ENCODE results near the gene USH2A. TPM values are rescaled to one million over a fixed set of nuclear protein-coding genes. Genes with fewer than 3 reads are reported as not detected.
"Not testable (repeated sequence)": the region's sequence is repeated elsewhere in the genome, so short reads cannot be mapped to it uniquely, and the experiment has no call there.

Gene USH2A
- total RNA-seq, 8 experiments from 2014 or later: 0.10 to 0.85 (median 0.49) TPM

DNA sequence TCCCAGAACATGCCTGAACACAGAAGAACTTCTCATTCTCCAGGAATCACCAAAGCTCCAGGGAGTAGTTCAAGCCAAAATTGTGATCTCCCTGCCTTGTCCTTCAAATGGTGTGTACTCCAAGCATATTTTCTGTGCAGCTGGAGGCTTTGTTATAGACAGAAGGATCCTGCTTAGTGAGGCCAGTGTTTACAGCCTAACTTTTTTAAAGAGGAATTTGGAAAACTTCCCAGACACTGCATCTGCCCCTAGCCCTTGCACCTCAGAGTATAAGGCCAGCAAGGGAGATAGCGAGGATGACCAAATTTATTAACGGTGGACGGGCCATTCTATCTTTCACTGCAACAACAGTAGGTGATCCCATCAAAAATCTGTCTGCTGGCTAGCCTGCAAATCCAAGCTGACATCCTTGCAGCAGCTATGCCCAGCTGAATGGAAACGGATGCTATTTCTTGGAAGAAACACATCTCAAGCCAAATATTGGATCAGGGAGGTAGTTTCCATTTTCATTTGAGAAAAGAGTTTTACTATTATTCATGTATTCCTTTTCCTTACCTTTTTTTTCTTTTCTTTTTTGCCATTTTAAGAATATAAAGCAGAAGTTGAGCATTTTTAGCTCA lies 249.8 kb downstream of the USH2A start:
- ATAC-seq (replicated peaks in 6 of 8): peak in 1 of 8 experiments; percentile 21
- 0 to 100% (median 93%) methylated on average over 1 to 4 of the region's 4 CpGs; no CpG with 5 or more reads in 1 of the 10 experiments for WGBS, 10 experiments
- Histone ChIP-seq H3K4me3 (no peak overlapping the region), H3K4me1 (replicated peaks in 1 of 2) (no peaks in the 10 kb centered on the region), H3K27ac (no peak overlapping the region)
- in situ Hi-C loops (cut with MboI; ENCODE audit: low pct_unique_long_range_greater_than_20kb in 2 of 9, low sequenced_read_pairs in 9 of 9, unreplicated experiment in 9 of 9): no loop called here

DNA sequence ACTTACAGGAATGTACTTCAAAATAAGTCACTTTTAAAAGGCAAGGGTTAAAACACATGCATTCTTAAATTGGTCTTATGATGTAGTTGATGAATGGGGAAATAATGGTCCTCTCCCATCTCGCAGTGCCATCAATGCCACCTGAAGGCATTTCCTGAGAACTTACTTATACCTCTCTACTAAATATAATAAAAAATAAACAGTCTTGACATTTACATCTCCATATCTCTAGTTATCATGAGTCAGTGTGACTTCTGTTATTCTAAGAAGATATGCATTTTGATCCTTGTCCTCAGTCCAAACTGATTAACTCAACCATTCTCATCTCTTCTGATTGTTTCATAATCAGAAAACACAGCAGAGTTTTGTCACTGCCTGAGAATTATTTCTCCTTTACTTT lies 253.9 kb downstream of the USH2A start:
- in situ Hi-C loops (cut with MboI; ENCODE audit: low pct_unique_long_range_greater_than_20kb in 2 of 9, low sequenced_read_pairs in 9 of 9, unreplicated experiment in 9 of 9): no loop called here
- H3K4me1 ChIP-seq (replicated peaks in 1 of 2): no peaks in the 10 kb centered on the region
- 0 to 100% (median 64%) methylated on average over 1 of the region's 1 CpG; no CpG with 5 or more reads in 2 of the 10 experiments for WGBS, 10 experiments

DNA sequence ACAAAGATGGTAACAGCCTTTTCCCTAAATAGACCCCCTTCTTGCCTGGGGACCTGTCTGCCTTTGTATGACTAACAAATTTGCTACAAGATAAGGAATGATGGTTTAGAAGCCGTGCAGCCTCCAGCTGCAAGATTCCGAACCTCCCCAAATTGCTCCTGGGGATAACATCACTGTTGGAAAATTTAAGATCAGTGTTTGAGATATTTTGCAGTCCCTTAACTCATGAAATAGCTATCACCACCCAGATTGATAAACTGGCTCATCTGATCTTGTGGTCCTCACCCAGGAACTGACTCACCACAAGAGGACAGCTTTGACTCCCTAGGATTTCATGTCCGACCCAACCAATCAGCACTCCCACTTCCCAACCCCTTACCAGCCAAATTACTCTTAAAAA lies 254.7 kb downstream of the USH2A start:
- in situ Hi-C loops (cut with MboI; ENCODE audit: low pct_unique_long_range_greater_than_20kb in 2 of 9, low sequenced_read_pairs in 9 of 9, unreplicated experiment in 9 of 9): no loop called here
- 17 to 100% (median 92%) methylated on average over 2 to 3 of the region's 3 CpGs; no CpG with 5 or more reads in 3 of the 10 experiments for WGBS, 10 experiments

More for the DNA sequence above, 253.9 kb downstream of the USH2A start:
- H3K27ac ChIP-seq: no peak overlapping the region
- no peak for ATAC-seq (replicated peaks in 6 of 8)
- no peak overlapping the region for H3K4me3 ChIP-seq

DNA sequence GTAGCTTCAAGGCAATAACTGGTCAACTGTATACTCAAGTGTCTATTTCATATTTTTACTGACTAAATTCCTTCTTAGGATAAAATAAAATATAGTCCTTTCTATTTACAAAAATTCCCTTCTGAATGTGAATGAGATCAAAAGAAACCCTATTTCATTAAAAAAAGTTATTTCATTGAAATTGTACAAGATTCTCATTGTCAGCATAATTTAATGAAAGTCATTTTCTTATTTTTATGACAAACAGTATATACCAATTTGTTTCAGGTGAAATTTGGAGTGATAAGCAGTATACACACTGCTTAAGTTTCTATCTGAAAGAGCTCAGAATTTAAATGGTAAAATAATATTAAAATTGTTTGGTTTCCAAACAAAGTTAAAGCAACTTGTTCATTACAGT lies 269.2 kb downstream of the USH2A start:
- H3K4me3 ChIP-seq: no peak overlapping the region
- in situ Hi-C loops (cut with MboI; ENCODE audit: low pct_unique_long_range_greater_than_20kb in 2 of 9, low sequenced_read_pairs in 9 of 9, unreplicated experiment in 9 of 9): no loop called here
- no peak for ATAC-seq (replicated peaks in 6 of 8)
- no peaks in the 10 kb centered on the region for H3K4me1 ChIP-seq (replicated peaks in 1 of 2)
- no peak overlapping the region for H3K27ac ChIP-seq

More for the DNA sequence above, 254.7 kb downstream of the USH2A start:
- no peaks in the 10 kb centered on the region for H3K4me1 ChIP-seq (replicated peaks in 1 of 2)
- no peak for ATAC-seq (replicated peaks in 6 of 8)
- no peak overlapping the region for H3K27ac ChIP-seq
- H3K4me3 ChIP-seq: no peak overlapping the region

DNA sequence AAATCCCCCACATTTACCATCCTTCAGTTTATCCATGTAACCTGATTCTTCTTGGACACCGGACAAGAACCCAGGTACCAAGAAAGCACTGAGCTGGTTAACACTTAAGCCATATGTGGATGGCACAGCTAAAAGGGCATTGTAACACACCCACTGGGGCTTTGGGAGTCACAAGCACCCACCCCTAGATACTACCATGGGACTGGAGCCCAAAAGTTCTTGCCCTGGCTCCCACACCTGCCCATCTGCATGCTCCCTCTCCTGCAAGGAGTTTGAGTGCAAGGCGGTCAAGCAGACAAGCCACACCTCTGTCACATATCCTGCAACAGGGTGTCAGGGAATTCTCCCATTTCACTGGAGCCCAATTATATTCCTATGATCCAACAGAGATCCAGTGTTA lies 270.1 kb downstream of the USH2A start:
- in situ Hi-C loops (cut with MboI; ENCODE audit: low pct_unique_long_range_greater_than_20kb in 2 of 9, low sequenced_read_pairs in 9 of 9, unreplicated experiment in 9 of 9): no loop called here
- Histone ChIP-seq H3K4me1 (replicated peaks in 1 of 2) (no peaks in the 10 kb centered on the region), H3K4me3 (no peak overlapping the region), H3K27ac (no peak overlapping the region)
- ATAC-seq (replicated peaks in 6 of 8): no peak
- 40 to 94% (median 63%) methylated on average over 1 to 2 of the region's 2 CpGs; no CpG with 5 or more reads in 6 of the 10 experiments for WGBS, 10 experiments

DNA sequence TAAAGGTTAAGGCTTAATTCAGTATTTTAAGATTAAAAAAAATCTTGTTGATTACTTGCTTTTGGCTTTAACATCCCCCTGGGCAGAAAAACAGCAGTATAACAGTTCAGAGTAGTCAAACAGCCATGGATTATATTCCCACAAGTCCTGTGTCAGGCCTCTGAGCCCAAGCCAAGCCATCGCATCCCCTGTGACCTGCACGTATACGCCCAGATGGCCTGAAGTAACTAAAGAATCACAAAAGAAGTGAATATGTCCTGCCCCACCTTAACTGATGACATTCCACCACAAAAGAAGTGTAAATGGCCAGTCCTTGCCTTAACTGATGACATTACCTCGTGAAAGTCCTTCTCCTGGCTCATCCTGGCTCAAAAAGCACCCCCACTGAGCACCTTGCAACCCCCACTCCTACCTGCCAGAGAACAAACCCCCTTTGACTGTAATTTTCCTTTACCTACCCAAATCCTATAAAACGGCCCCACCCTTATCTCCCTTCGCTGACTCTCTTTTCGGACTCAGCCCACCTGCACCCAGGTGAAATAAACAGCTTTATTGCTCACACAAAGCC lies 277.7 kb downstream of the USH2A start:
- WGBS, 10 experiments: 100% methylated on average over 1 of the region's 7 CpGs; no CpG with 5 or more reads in 9 of the 10 experiments

DNA sequence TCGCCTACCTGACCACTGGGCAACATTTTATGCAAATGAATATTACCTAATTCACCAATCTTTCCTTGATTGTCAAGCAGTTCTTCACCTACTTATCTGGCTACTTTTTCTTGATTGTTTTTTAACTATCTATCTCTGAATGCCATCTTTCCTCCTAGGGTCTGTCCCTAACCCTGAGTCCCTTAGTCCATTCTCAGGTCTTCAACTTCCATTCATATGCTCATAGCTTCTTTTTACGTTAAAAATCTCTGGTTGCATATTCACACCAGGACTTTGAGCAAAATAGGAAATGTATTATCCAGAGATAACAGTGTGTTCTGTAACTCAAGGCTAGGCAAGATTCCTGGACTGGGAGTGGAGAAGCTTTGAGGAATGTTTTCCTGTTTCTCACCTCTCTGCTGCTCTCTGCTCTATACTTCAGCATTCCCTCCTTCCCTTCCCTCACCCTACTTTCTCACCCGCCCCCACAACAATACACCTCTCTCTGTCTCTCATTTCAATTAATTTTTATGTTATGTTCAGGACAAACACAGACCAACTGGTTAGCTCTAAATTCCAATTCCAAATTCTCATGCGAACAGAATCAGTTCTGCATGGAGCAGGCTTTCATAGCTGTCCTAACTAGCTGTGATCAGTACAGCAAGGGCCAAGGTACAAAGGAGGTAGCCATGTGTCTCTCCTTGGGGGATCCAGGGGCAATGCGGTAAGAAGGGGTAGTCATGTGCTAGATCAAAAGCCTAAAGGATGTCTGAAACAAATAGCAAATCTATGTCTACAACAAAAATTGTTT lies 278.4 kb downstream of the USH2A start:
- Histone ChIP-seq H3K27ac (no peak overlapping the region), H3K4me3 (no peak overlapping the region)
- ATAC-seq (replicated peaks in 6 of 8): no peak

More for the DNA sequence above, 277.7 kb downstream of the USH2A start:
- H3K4me1 ChIP-seq (replicated peaks in 1 of 2): peaks cover 0 to 17% of the 10 kb centered on the region in 2 donors
- H3K4me3 ChIP-seq; ATAC-seq (replicated peaks in 6 of 8); H3K27ac ChIP-seq; in situ Hi-C loops (cut with MboI; ENCODE audit: low pct_unique_long_range_greater_than_20kb in 2 of 9, low sequenced_read_pairs in 9 of 9, unreplicated experiment in 9 of 9): not testable (repeated sequence)

DNA sequence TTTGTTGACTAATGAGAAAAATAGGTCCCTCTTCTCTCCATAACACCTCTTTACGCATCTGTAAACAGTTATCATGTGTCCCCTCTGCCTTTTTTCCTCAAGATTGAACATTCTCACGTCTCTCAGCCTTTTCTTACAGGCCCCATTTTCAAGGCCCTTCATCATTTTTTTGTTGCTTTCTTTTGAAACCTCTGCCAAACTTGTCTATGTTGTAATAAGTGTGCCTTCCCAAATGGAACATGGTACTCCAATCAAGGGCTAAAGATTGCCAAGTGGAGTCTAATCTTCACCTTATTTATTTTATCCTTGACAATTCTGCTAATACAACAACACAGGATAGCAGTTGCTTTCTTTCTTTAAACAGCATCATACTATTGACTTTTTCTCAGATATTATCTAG lies 280.3 kb downstream of the USH2A start:
- ATAC-seq (replicated peaks in 6 of 8): no peak
- WGBS, 10 experiments: 0 to 100% (median 78%) methylated on average over 1 to 2 of the region's 2 CpGs; no CpG with 5 or more reads in 1 of the 10 experiments
- Histone ChIP-seq H3K4me1 (replicated peaks in 1 of 2) (peaks cover 0 to 17% of the 10 kb centered on the region in 2 donors), H3K4me3 (no peak overlapping the region), H3K27ac (no peak overlapping the region)
- in situ Hi-C loops (cut with MboI; ENCODE audit: low pct_unique_long_range_greater_than_20kb in 2 of 9, low sequenced_read_pairs in 9 of 9, unreplicated experiment in 9 of 9): no loop called here

More for the DNA sequence above, 278.4 kb downstream of the USH2A start:
- WGBS, 10 experiments: 20 to 88% (median 75%) methylated on average over 2 to 5 of the region's 5 CpGs
- peaks cover 0 to 17% of the 10 kb centered on the region in 2 donors for H3K4me1 ChIP-seq (replicated peaks in 1 of 2)
- in situ Hi-C loops (cut with MboI; ENCODE audit: low pct_unique_long_range_greater_than_20kb in 2 of 9, low sequenced_read_pairs in 9 of 9, unreplicated experiment in 9 of 9): no loop called here

DNA sequence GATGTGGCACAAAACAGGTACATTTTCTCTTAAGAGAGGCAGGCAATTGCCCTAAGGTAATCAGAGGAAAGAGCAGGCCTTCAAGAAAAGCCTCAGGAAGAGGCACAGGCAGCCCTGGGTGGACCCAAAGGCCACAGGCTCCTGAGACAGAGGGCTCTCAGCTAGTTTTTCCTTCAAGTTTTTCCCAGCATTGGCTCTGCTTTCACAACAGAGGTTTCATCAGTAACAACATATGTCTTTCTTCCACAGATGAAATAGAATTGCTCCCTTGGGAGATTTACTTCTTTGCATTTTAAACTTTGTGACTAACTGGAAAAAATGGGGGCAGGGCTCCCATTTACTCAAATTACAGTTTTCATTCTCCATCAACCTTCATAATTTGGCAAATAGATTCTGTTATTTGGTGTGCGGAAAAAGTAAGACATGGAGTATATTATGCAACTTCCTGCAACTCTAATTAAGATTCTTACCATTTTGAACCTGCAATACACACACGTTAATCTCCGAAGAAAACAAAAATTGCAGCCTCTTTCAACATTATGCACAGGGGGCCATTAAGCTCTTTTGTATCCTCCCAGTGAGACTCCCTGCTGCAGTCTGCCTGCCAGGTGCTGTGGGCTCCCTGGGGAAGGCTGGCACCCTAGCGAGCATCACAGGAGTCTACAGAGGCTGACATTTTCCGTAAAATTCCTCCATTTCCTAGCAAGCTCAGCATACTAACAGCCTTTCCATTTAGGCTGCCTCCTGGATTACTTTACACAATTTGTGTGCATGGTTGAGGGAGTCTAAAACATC lies 282.3 kb downstream of the USH2A start:
- 14 to 100% (median 85%) methylated on average over 1 to 4 of the region's 5 CpGs; no CpG with 5 or more reads in 2 of the 10 experiments for WGBS, 10 experiments
- in situ Hi-C loops (cut with MboI; ENCODE audit: low pct_unique_long_range_greater_than_20kb in 2 of 9, low sequenced_read_pairs in 9 of 9, unreplicated experiment in 9 of 9): no loop called here

DNA sequence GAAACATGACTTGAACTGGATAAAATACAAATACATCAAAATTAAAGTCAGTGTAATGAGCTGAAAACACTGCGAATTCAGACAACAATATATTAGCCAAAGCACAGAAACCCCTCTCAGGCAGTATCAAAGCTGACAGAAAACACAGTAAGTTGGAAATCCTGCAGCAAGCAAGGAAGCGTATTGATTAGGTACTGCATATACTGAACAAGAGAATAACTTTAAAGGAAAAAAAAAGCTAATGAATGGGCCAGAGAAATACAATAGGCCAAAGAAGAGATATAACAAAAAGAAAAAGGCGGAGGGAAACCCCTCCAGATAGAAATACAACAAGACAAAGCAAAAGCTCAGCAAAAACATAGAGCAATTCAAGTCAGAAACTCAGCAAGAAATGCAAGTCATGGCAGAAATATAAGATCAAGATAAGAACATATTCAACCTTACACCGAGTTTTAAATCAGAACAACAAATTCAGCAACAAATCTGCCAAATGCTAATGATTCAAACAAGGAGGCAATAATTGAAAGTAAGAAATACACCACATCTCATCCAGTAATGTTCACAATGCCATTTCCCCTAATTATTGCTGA lies 299.0 kb downstream of the USH2A start:
- Histone ChIP-seq H3K4me3 (no peak overlapping the region), H3K27ac (no peak overlapping the region), H3K4me1 (replicated peaks in 1 of 2) (no peaks in the 10 kb centered on the region)
- peak in 4 of 8 experiments; percentile 56 to 86 (median 84) for ATAC-seq (replicated peaks in 6 of 8)
- whole genome bisulfite sequencing, 10 experiments: 2 to 91% (median 73%) methylated on average over 3 to 4 of the region's 4 CpGs
- in situ Hi-C loops (cut with MboI; ENCODE audit: low pct_unique_long_range_greater_than_20kb in 2 of 9, low sequenced_read_pairs in 9 of 9, unreplicated experiment in 9 of 9): no loop called here

More for the DNA sequence above, 282.3 kb downstream of the USH2A start:
- no peak overlapping the region for H3K4me3 ChIP-seq
- ATAC-seq (replicated peaks in 6 of 8): peak in 5 of 8 experiments; percentile 14 to 82 (median 65)
- peaks cover 0 to 17% of the 10 kb centered on the region in 2 donors for H3K4me1 ChIP-seq (replicated peaks in 1 of 2)
- H3K27ac ChIP-seq: no peak overlapping the region

DNA sequence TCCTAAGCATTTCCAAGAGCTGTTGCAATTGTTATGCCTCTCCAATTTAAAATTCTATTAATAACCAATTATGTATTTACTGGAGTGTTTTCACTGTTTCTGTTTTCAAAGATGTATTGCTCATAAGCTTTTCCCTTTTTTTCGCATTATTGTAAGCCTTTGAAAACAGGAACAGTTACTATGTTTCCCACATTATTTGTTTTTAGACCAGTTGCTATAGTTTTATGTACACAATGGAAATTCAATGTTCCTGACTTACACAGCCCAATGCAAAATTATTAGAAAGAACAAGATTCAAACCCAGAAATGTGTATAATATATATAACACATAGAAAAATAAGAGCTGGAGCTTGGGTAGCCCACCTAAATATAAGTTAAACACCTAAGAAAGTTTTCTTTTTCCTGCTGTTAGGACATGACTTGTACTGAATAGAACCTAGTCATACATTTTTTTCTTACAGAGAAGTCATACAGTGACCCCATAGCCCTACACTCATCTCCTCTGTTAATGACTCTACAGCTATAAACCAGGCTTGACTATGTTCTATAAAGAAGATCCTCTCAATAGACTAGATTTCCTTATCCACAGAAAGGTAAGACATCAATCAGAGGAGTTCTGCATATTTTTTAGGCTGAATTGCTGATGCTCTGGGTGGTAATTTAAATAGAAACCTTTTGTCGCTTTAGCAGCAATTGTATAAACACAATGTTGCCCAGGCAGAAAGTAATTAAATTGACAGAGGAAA lies 299.6 kb downstream of the USH2A start:
- H3K4me3 ChIP-seq: no peak overlapping the region
- in situ Hi-C loops (cut with MboI; ENCODE audit: low pct_unique_long_range_greater_than_20kb in 2 of 9, low sequenced_read_pairs in 9 of 9, unreplicated experiment in 9 of 9): no loop called here
- 0 to 83% (median 57%) methylated on average over 1 to 2 of the region's 2 CpGs; no CpG with 5 or more reads in 1 of the 10 experiments for WGBS, 10 experiments
- ATAC-seq (replicated peaks in 6 of 8): peak in 5 of 8 experiments; percentile 55 to 88 (median 81)
- no peak overlapping the region for H3K27ac ChIP-seq
- no peaks in the 10 kb centered on the region for H3K4me1 ChIP-seq (replicated peaks in 1 of 2)

DNA sequence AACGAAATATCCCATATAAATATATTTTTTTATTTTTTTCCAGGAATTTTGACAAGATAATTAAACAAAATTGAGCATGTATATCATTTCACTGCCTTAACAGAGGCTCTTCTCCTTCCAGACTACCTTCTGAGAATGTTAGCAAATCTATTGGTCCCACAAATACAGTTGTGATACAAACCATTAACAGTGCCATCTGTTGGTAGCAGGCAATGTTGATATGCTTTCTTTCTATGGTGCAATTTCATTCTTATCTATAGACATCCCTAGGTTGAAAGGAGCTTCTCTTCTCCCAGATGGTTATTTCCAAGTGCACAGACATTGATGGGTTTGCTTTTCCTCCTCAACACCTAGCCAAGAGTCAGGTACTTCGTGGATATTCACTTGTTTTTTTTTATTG lies 303.6 kb downstream of the USH2A start:
- 0 to 68% (median 34%) methylated on average over 1 to 2 of the region's 2 CpGs for WGBS, 10 experiments
- H3K4me3 ChIP-seq: no peak overlapping the region
- no peaks in the 10 kb centered on the region for H3K4me1 ChIP-seq (replicated peaks in 1 of 2)
- peak in 3 of 8 experiments; percentile 57 to 72 (median 59) for ATAC-seq (replicated peaks in 6 of 8)
- in situ Hi-C loops (cut with MboI; ENCODE audit: low pct_unique_long_range_greater_than_20kb in 2 of 9, low sequenced_read_pairs in 9 of 9, unreplicated experiment in 9 of 9): no loop called here
- no peak overlapping the region for H3K27ac ChIP-seq

All from motor neuron (in vitro differentiated cells).